ENCODE results near the gene PLEKHA1.

Gene PLEKHA1

DNA sequence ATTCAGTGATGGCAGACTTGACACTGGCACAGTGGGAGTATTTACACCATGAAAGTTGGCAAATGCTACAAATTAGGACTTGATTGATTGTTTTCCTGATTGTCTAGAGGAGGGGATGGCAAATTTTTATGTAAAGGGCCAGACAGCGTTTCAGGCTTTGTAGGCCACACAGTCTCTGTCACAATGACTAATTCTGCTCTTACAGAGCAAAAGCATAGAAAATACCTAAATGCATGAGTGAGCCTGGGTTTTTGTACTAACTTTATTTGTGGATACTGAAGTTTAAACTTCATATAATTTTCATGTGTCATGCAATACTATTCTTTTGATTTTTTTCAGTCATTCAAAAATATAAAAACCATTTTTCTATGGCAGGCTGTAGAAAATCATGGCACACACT, 71.0 kb downstream of the PLEKHA1 start:
- H3K79me2 ChIP-seq (ENCODE audit: low read length): no peaks in the 10 kb centered on the region
- no peaks in the 10 kb centered on the region for H4K20me1 ChIP-seq (ENCODE audit: insufficient read depth, low read length)
- no peaks in the 10 kb centered on the region for H3K36me3 ChIP-seq (replicated peaks; ENCODE audit: low read depth, low read length)
- H2AFZ ChIP-seq (ENCODE audit: low read depth, low read length): no peak overlapping the region
- H3K27ac ChIP-seq (ENCODE audit: low read length): no peak overlapping the region
- H3K9me3 ChIP-seq (ENCODE audit: insufficient read depth, low read length): no peaks in the 10 kb centered on the region
- TF ChIP-seq EZH2phosphoT487 (IDR thresholded peaks at IDR 0.05; ENCODE audit: low read depth) (no peak), CTCF (IDR thresholded peaks at IDR 0.05; ENCODE audit: low read depth, low read length) (no peak)
- no peak overlapping the region for H3K9ac ChIP-seq (ENCODE audit: low read length)
- H3K4me1 ChIP-seq (ENCODE audit: low read length): no peaks in the 10 kb centered on the region
- H3K4me2 ChIP-seq (ENCODE audit: low read length): no peak overlapping the region
- no peaks in the 10 kb centered on the region for H3K27me3 ChIP-seq (ENCODE audit: low read depth, low read length)
- H3K4me3 ChIP-seq (ENCODE audit: low read length): no peak overlapping the region

DNA sequence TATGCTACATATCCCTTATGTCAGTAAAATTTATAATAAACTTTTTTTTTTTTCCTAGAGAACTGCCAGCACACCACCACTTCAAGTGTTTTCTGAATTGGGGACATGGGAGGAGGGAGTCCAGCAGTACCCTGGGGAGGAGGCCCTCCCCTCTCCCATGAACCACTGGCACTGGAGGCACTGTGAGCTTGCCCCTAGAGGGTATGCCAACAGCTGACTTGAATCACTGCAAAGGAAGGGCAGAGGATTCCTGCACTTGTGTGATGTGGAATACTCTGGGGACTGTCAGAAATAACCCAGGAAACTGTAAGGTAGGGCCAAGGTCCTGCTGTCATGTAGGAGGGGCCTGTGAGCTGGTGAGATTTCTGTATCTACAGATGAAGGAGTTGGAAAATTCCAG, 71.4 kb downstream of the PLEKHA1 start:
- H3K9me3 ChIP-seq (ENCODE audit: insufficient read depth, low read length): no peaks in the 10 kb centered on the region
- H3K4me1 ChIP-seq (ENCODE audit: low read length): no peaks in the 10 kb centered on the region
- H4K20me1 ChIP-seq (ENCODE audit: insufficient read depth, low read length): no peaks in the 10 kb centered on the region
- H3K36me3 ChIP-seq (replicated peaks; ENCODE audit: low read depth, low read length): no peaks in the 10 kb centered on the region
- no peaks in the 10 kb centered on the region for H3K27me3 ChIP-seq (ENCODE audit: low read depth, low read length)
- no peak overlapping the region for H3K4me2 ChIP-seq (ENCODE audit: low read length)
- TF ChIP-seq CTCF (IDR thresholded peaks at IDR 0.05; ENCODE audit: low read depth, low read length) (no peak), EZH2phosphoT487 (IDR thresholded peaks at IDR 0.05; ENCODE audit: low read depth) (no peak)
- H3K4me3 ChIP-seq (ENCODE audit: low read length): no peak overlapping the region
- H3K79me2 ChIP-seq (ENCODE audit: low read length): no peaks in the 10 kb centered on the region
- H3K9ac ChIP-seq (ENCODE audit: low read length): no peak overlapping the region
- no peak overlapping the region for H2AFZ ChIP-seq (ENCODE audit: low read depth, low read length)
- H3K27ac ChIP-seq (ENCODE audit: low read length): no peak overlapping the region

DNA sequence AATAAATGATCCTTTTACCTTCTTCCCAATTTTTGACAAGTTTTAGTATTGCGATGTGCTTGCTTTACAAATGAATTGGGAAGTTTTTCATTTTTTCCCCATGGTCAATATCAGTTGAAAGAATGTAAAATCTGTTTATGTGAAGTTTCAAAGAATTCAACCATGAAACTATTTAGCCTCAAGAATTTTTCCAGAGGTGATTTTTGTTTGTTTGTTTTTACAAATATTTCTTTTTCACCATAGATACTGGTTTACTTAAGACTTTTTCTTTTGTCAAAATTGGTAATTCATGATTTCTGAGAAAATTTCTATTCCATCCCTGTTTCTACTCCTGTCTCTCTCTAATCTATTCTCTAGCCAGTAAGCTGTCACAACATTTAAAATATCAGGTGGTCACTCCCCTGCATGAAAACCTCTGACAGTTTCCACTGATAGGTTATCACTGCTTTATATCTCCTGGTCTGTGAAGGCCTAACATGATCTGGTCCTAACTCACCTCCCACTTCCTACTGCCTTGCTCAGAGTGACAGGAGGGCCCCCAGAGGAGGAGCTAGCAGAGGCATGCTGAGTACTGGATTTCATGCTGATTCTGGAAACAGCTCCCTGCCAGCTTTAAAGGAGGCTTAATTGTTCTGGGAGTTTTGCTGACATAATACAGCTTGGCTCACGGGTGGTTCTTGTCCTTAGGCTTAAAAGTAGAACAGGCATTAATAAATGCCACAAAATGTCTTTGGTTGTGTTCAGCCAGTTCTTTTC, 72.3 kb downstream of the PLEKHA1 start:
- no peak for TF ChIP-seq CTCF (IDR thresholded peaks at IDR 0.05; ENCODE audit: low read depth, low read length)
- TF ChIP-seq EZH2phosphoT487 (IDR thresholded peaks at IDR 0.05; ENCODE audit: low read depth): no peak

GRCh38 chr10:122448600-122448999, 74.1 kb downstream of the PLEKHA1 start:
- H3K79me2 ChIP-seq (ENCODE audit: low read length): no peaks in the 10 kb centered on the region
- H4K20me1 ChIP-seq (ENCODE audit: insufficient read depth, low read length): no peaks in the 10 kb centered on the region
- H3K4me1 ChIP-seq (ENCODE audit: low read length): no peaks in the 10 kb centered on the region
- H3K9me3 ChIP-seq (ENCODE audit: insufficient read depth, low read length): no peaks in the 10 kb centered on the region
- no peak overlapping the region for H3K4me2 ChIP-seq (ENCODE audit: low read length)
- H3K9ac ChIP-seq (ENCODE audit: low read length): no peak overlapping the region
- TF ChIP-seq EZH2phosphoT487 (IDR thresholded peaks at IDR 0.05; ENCODE audit: low read depth) (no peak), CTCF (IDR thresholded peaks at IDR 0.05; ENCODE audit: low read depth, low read length) (no peak)
- no peak overlapping the region for H2AFZ ChIP-seq (ENCODE audit: low read depth, low read length)
- no peaks in the 10 kb centered on the region for H3K36me3 ChIP-seq (replicated peaks; ENCODE audit: low read depth, low read length)
- no peak overlapping the region for H3K4me3 ChIP-seq (ENCODE audit: low read length)
- no peaks in the 10 kb centered on the region for H3K27me3 ChIP-seq (ENCODE audit: low read depth, low read length)
- no peak overlapping the region for H3K27ac ChIP-seq (ENCODE audit: low read length)

More for the DNA sequence above, 72.3 kb downstream of the PLEKHA1 start:
- Histone ChIP-seq H3K9me3 (ENCODE audit: insufficient read depth, low read length) (no peaks in the 10 kb centered on the region), H3K27ac (ENCODE audit: low read length) (no peak overlapping the region), H3K79me2 (ENCODE audit: low read length) (no peaks in the 10 kb centered on the region), H3K9ac (ENCODE audit: low read length) (no peak overlapping the region), H4K20me1 (ENCODE audit: insufficient read depth, low read length) (no peaks in the 10 kb centered on the region), H3K4me1 (ENCODE audit: low read length) (no peaks in the 10 kb centered on the region), H3K27me3 (ENCODE audit: low read depth, low read length) (no peaks in the 10 kb centered on the region), H3K4me2 (ENCODE audit: low read length) (no peak overlapping the region), H2AFZ (ENCODE audit: low read depth, low read length) (no peak overlapping the region), H3K36me3 (replicated peaks; ENCODE audit: low read depth, low read length) (no peaks in the 10 kb centered on the region), H3K4me3 (ENCODE audit: low read length) (no peak overlapping the region)
